H1 (cell line): ENCODE data around the gene SIGLEC6. TPM values are rescaled to one million over a fixed set of nuclear protein-coding genes. Genes with fewer than 3 reads are reported as not detected.

Experiments used
- CTCF ChIA-PET: fragments of 300-600 bp; sonication (Branson Sonifier 250); formaldehyde crosslinking; loops from one replicate; lab custom pipeline; 2021; ENCODE audit not compliant: partially characterized antibody; lab: Charles Lee
- POLR2A ChIA-PET: fragments of 300-600 bp; sonication (Branson Sonifier 250); formaldehyde crosslinking; loops from one replicate; lab custom pipeline; 2021; ENCODE audit warnings: inconsistent platforms; ENCODE audit not compliant: partially characterized antibody; lab: Charles Lee
- DNase-seq, 2 experiments: peaks; one replicate each; pipeline versions ENCODE4 v3.0.0 to v3.0.0-alpha.2; 2010 to 2022; ENCODE audit warnings: low spot score in 2 of 2, low read depth in 1 of 2, mixed read lengths in 1 of 2
- FAIRE-seq: peaks from 2 replicates; lab custom pipeline; 2011; peaks lifted over from hg19 to GRCh38; lab: Jason Lieb, UNC
- H2AFZ ChIP-seq: 2 replicates; pipeline ENCODE4 v1.8.1; 2012; ENCODE audit warnings: low read length, inconsistent platforms
- H2AK5ac ChIP-seq: 2 replicates; pipeline ENCODE4 v1.6.1; 2013; ENCODE audit warnings: low read depth, low read length
- H2BK120ac ChIP-seq: replicated peaks from 2 replicates; pipeline ENCODE3; 2013; ENCODE audit warnings: low read depth, low read length, inconsistent platforms
- H2BK12ac ChIP-seq: 2 replicates; pipeline ENCODE4 v1.6.1; 2013; ENCODE audit warnings: low read depth, low read length
- H2BK15ac ChIP-seq: 2 replicates; pipeline ENCODE4 v1.6.1; 2013; ENCODE audit warnings: low read length
- H2BK20ac ChIP-seq: 2 replicates; pipeline ENCODE4 v1.6.1; 2013; ENCODE audit warnings: low read length
- H2BK5ac ChIP-seq: 2 replicates; pipeline ENCODE4 v1.6.1; 2013; ENCODE audit warnings: low read depth, low read length
- H3K14ac ChIP-seq: 2 replicates; pipeline ENCODE4 v1.6.1; 2013; ENCODE audit warnings: inconsistent platforms; ENCODE audit not compliant: insufficient read length
- H3K18ac ChIP-seq: 2 replicates; pipeline ENCODE4 v1.6.1; 2013; ENCODE audit warnings: low read length; ENCODE audit errors: extremely low read depth
- H3K23ac ChIP-seq: 2 replicates; pipeline ENCODE4 v1.6.1; 2013; ENCODE audit warnings: inconsistent platforms; ENCODE audit not compliant: insufficient read length
- H3K23me2 ChIP-seq: 2 replicates; pipeline ENCODE4 v1.6.1; 2013; ENCODE audit warnings: low read depth, low read length
- H3K27ac ChIP-seq: 2 replicates; pipeline ENCODE4 v1.6.1; 2011; ENCODE audit warnings: low read depth, low read length, inconsistent platforms
- H3K27me3 ChIP-seq, 4 experiments: replicated peaks in 1 of 4; 1 replicate in 1 of 4; 2 replicates in 3 of 4; pipeline versions ENCODE4 v1.6.1 to v1.8.1; 2011 to 2013; ENCODE audit warnings: low read length in 3 of 4, mild to moderate bottlenecking in 3 of 4, inconsistent platforms in 2 of 4, mixed read lengths in 2 of 4, moderate library complexity in 1 of 4; ENCODE audit not compliant: control insufficient read depth in 3 of 4, insufficient read depth in 3 of 4; ENCODE audit errors: extremely low read depth in 1 of 4
- H3K36me3 ChIP-seq, 4 experiments: 2 replicates each; pipeline versions ENCODE4 v1.6.1 to v1.8.1; 2011 to 2013; ENCODE audit warnings: mild to moderate bottlenecking in 4 of 4, low read length in 3 of 4, moderate library complexity in 2 of 4, control low read depth in 1 of 4, inconsistent platforms in 1 of 4; ENCODE audit not compliant: insufficient read depth in 4 of 4, control insufficient read depth in 2 of 4
- H3K4ac ChIP-seq: replicated peaks from 2 replicates; pipeline ENCODE3; 2013; ENCODE audit warnings: low read length, low read depth, mixed read lengths, inconsistent platforms; ENCODE audit not compliant: insufficient read length
- H3K4me1 ChIP-seq, 4 experiments: replicated peaks in 1 of 4; 1 replicate in 1 of 4; 2 replicates in 3 of 4; pipeline versions ENCODE4 v1.6.1 to v1.8.1; 2011 to 2013; ENCODE audit warnings: low read length in 3 of 4, inconsistent platforms in 2 of 4, mixed read lengths in 1 of 4; ENCODE audit not compliant: insufficient read depth in 4 of 4, control insufficient read depth in 3 of 4
- H3K4me2 ChIP-seq, 2 experiments: 2 replicates each; pipeline versions ENCODE4 v1.6.1 to v1.8.1; 2011 to 2013; ENCODE audit warnings: low read depth in 2 of 2, low read length in 2 of 2, control low read depth in 1 of 2, inconsistent platforms in 1 of 2, mild to moderate bottlenecking in 1 of 2; ENCODE audit not compliant: insufficient read depth in 1 of 2
- H3K4me3 ChIP-seq, 4 experiments: fragments of 200-600, 300-600 bp in 1 of 4; sonication (generic), shearing (Covaris generic), sonication (Bioruptor Twin) in 1 of 4; 2 replicates each; pipeline versions ENCODE4 v1.5.1 to v1.8.1; 2011 to 2016; ENCODE audit warnings: low read length in 4 of 4, low read depth in 3 of 4, control low read depth in 2 of 4, inconsistent platforms in 2 of 4, mild to moderate bottlenecking in 2 of 4, mixed read lengths in 1 of 4, moderate library complexity in 1 of 4; ENCODE audit not compliant: insufficient read depth in 2 of 4; ENCODE audit errors: extremely low read depth in 1 of 4
- H3K56ac ChIP-seq: replicated peaks from 2 replicates; pipeline ENCODE3; 2013; ENCODE audit warnings: low read depth, mild to moderate bottlenecking, mixed read lengths, low read length, inconsistent platforms; ENCODE audit not compliant: insufficient read length
- H3K79me1 ChIP-seq: 2 replicates; pipeline ENCODE4 v1.6.1; 2013; ENCODE audit warnings: low read depth, low read length, control low read depth
- H3K79me2 ChIP-seq, 2 experiments: 2 replicates each; pipeline versions ENCODE4 v1.6.1 to v1.8.1; 2012 to 2013; ENCODE audit warnings: low read length in 2 of 2, mild to moderate bottlenecking in 2 of 2, inconsistent platforms in 1 of 2; ENCODE audit not compliant: insufficient read depth in 2 of 2, control insufficient read depth in 1 of 2
- H3K9ac ChIP-seq, 4 experiments: replicated peaks in 1 of 4; 1 replicate in 1 of 4; 2 replicates in 3 of 4; pipeline versions ENCODE4 v1.6.1 to v1.8.1; 2011 to 2013; ENCODE audit warnings: low read depth in 3 of 4, low read length in 3 of 4, control low read depth in 2 of 4, mild to moderate bottlenecking in 2 of 4, moderate library complexity in 2 of 4, inconsistent platforms in 1 of 4; ENCODE audit errors: extremely low read depth in 1 of 4
- H3K9me3 ChIP-seq, 2 experiments: 2 replicates each; pipeline versions ENCODE4 v1.6.1 to v1.8.1; 2012 to 2013; ENCODE audit warnings: mild to moderate bottlenecking in 2 of 2, moderate library complexity in 2 of 2, control low read depth in 1 of 2, inconsistent platforms in 1 of 2, low read depth in 1 of 2, low read length in 1 of 2, mixed read lengths in 1 of 2; ENCODE audit not compliant: insufficient read depth in 2 of 2
- H4K20me1 ChIP-seq, 2 experiments: replicated peaks in 1 of 2; 2 replicates each; pipeline versions ENCODE3 to v1.8.1; 2011 to 2013; ENCODE audit warnings: inconsistent platforms in 2 of 2, low read length in 2 of 2, mild to moderate bottlenecking in 1 of 2; ENCODE audit not compliant: insufficient read depth in 2 of 2, control insufficient read depth in 1 of 2
- H4K5ac ChIP-seq: 2 replicates; pipeline ENCODE4 v1.6.1; 2013; ENCODE audit warnings: low read length, low read depth, mixed read lengths, inconsistent platforms; ENCODE audit not compliant: insufficient read length
- H4K8ac ChIP-seq: 2 replicates; pipeline ENCODE4 v1.8.0; 2013; ENCODE audit warnings: mild to moderate bottlenecking, moderate library complexity, low read length, inconsistent platforms; ENCODE audit not compliant: insufficient read depth; ENCODE audit errors: extremely low read depth
- H4K91ac ChIP-seq: replicated peaks from 2 replicates; pipeline ENCODE3; 2013; ENCODE audit warnings: low read length, mixed read lengths, inconsistent platforms; ENCODE audit not compliant: insufficient read length
- KDM5A ChIP-seq: fragments of 200-600 bp; IDR thresholded peaks from 2 replicates; pipeline ENCODE4 v1.7.1; 2012; ENCODE audit warnings: mild to moderate bottlenecking, low read length, inconsistent platforms, mixed read lengths
- USF2 ChIP-seq: IDR thresholded peaks from 2 replicates; pipeline ENCODE4 v1.6.1; 2011; ENCODE audit warnings: low read length, improper control_type of control experiment
- WGBS, 2 experiments: shearing (Covaris generic) in 1 of 2; methylation state at CpG; one replicate each; pipeline versions ENCODE4 v1.1.6 to v1.1.7; 2013 to 2015; ENCODE audit warnings: low lambda C conversion rate in 2 of 2, mixed read lengths in 2 of 2, inconsistent platforms in 1 of 2, low coverage in 1 of 2, missing lambda C conversion rate in 1 of 2; ENCODE audit not compliant: insufficient replicate concordance in 2 of 2, insufficient coverage in 1 of 2, insufficient read length in 1 of 2; ENCODE audit errors: extremely low coverage in 1 of 2, missing lambda C conversion rate in 1 of 2; 5-methylcytosine and 5-hydroxymethylcytosine counted together
- polyA plus RNA-seq, 7 experiments: library from polyadenylated mRNA; depleted of rRNA in 3 of 7; stranded (reverse) in 5 of 7; unstranded in 2 of 7; fragments of >200 nt in 5 of 7; fragments of 200-250 nt in 2 of 7; gene quantifications; 1 replicate in 5 of 7; 2 replicates in 1 of 7; 4 replicates in 1 of 7; pipeline versions ENCODE4 v1.2.1 to v1.2.3, GENCODE V29; 2011 to 2013; ENCODE audit warnings: missing spikeins in 2 of 7, mixed read lengths in 2 of 7
- total RNA-seq: library from RNA; stranded (reverse); fragmentation: NEBNext Ultra II Directional; extraction: Animal tissue kit (Norgen Biotek cat#: 25700); gene quantifications from 2 replicates; pipeline ENCODE4 v1.2.1, GENCODE V29; 2021

The SIGLEC6 gene
- total and polyA plus RNA-seq, 2 of the 8 experiments (the other 6 are each of a cell fraction or from before 2014, with no cell fraction given), result 0.05 TPM; not detected in 1

GRCh38 chr19:51477344-51477743 is 54.1 kb downstream of the SIGLEC6 start:
- Histone ChIP-seq H2BK120ac (no peak overlapping the region), H2BK5ac (no peak overlapping the region), H2AFZ (no peak overlapping the region), H3K36me3 (no peaks in the 10 kb centered on the region), H3K79me2 (no peaks in the 10 kb centered on the region), H2BK15ac (no peak overlapping the region), H3K23ac (no peak overlapping the region), H3K27ac (no peak overlapping the region), H3K18ac (no peak overlapping the region), H3K56ac (no peak overlapping the region), H3K23me2 (no peaks in the 10 kb centered on the region), H3K4me2 (no peak overlapping the region), H4K8ac (no peak overlapping the region), H2BK12ac (no peak overlapping the region), H3K9me3 (peaks cover 34 to 58% of the 10 kb centered on the region in 2 experiments), H3K9ac (no peak overlapping the region), H4K5ac (no peak overlapping the region), H3K79me1 (no peaks in the 10 kb centered on the region), H2AK5ac (no peak overlapping the region), H3K14ac (no peak overlapping the region), H4K91ac (no peak overlapping the region), H3K4me1 (no peaks in the 10 kb centered on the region), H3K4ac (no peak overlapping the region), H3K27me3 (no peaks in the 10 kb centered on the region), H3K4me3 (no peak overlapping the region), H2BK20ac (no peak overlapping the region), H4K20me1 (no peaks in the 10 kb centered on the region)
- WGBS, 2 experiments, result 73% methylated on average over 5 of the region's 5 CpGs; no CpG with 5 or more reads in 1 of the 2 experiments
- DNase-seq (no peak), FAIRE-seq (no peak)
- POLR2A ChIA-PET, result no interaction called here
- no peak for TF ChIP-seq KDM5A
- TF ChIP-seq USF2, result no peak
- CTCF ChIA-PET, result interaction anchor here (1.0 to 6.6 kb wide), 3 partner anchors 53 to 183 kb away, joined by 3 to 83 read pairs (median 4); no protein-coding TSS in a partner anchor
